ENCODE results near the gene KIAA1755. TPM values are rescaled to one million over a fixed set of nuclear protein-coding genes. Genes with fewer than 3 reads are reported as not detected.

The KIAA1755 gene
- total and polyA plus RNA-seq, 8 donors: 1.2 to 9.4 (median 3.1) TPM; not detected in 1

DNA sequence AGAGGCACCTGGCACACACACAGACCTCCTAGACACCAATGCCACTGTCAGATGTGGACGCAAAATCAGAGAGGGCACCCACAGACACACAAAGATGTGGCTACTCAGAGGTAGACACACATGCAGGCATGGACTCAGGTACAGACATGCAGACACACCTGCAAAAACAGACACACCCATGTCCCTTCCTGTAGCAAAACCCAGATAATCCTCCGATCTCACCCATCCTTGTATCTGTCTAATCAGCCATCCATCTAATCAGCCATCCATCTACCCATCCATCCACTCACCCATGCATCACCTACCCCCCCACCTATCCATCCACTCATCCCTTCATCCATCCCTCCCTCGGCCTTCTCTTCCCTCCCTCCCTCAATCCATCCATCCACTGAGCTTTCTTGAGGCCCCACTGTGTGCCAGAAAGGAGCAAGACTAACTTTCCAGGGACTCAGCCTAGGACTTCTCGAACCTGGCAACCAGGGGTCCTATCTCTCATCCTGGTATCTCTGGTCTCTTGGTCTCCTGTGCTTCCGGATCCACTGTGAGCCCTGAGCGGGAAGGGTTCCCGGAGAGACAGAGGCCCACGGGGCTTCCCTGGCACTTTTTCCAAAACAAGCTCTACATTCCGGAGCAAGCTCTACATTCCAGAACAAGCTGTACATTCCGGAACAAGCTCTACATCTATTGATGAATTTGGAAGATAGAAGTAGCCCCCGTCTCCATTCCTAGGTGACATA, 94.4 kb downstream of the KIAA1755 start:
- peak in 1 of 2 donors; percentile 67 for DNase-seq
- TF ChIP-seq, protein P1, sequence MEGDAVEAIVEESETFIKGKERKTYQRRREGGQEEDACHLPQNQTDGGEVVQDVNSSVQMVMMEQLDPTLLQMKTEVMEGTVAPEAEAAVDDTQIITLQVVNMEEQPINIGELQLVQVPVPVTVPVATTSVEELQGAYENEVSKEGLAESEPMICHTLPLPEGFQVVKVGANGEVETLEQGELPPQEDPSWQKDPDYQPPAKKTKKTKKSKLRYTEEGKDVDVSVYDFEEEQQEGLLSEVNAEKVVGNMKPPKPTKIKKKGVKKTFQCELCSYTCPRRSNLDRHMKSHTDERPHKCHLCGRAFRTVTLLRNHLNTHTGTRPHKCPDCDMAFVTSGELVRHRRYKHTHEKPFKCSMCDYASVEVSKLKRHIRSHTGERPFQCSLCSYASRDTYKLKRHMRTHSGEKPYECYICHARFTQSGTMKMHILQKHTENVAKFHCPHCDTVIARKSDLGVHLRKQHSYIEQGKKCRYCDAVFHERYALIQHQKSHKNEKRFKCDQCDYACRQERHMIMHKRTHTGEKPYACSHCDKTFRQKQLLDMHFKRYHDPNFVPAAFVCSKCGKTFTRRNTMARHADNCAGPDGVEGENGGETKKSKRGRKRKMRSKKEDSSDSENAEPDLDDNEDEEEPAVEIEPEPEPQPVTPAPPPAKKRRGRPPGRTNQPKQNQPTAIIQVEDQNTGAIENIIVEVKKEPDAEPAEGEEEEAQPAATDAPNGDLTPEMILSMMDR (IDR thresholded peaks at IDR 0.05): no peak
- TF ChIP-seq EP300 (IDR thresholded peaks at IDR 0.05): no peak
- no peak for TF ChIP-seq POLR2A (IDR thresholded peaks at IDR 0.05)
- no peak for TF ChIP-seq POLR2AphosphoS5 (IDR thresholded peaks at IDR 0.05)
- H3K4me3 ChIP-seq: no peak overlapping the region
- 65 to 83% (median 79%) methylated on average over 11 of the region's 11 CpGs for WGBS, 5 donors
- H3K27me3 ChIP-seq: no peaks in the 10 kb centered on the region
- peaks cover 0 to 4% (median under 1%) of the 10 kb centered on the region in 4 donors for H3K36me3 ChIP-seq
- peaks cover 29 to 87% (median 50%) of the 10 kb centered on the region in 4 donors for H3K4me1 ChIP-seq
- intact Hi-C loops (cut with DNase I; ENCODE audit: low total_unique reads): loop anchor here (5.0 kb wide), 1 partner anchor 94 kb away; no protein-coding TSS in a partner anchor
- no peaks in the 10 kb centered on the region for H3K9me3 ChIP-seq
- H3K27ac ChIP-seq: peak overlapping the region in 4 of 5 donors; percentile 59 to 85 (median 74)

DNA sequence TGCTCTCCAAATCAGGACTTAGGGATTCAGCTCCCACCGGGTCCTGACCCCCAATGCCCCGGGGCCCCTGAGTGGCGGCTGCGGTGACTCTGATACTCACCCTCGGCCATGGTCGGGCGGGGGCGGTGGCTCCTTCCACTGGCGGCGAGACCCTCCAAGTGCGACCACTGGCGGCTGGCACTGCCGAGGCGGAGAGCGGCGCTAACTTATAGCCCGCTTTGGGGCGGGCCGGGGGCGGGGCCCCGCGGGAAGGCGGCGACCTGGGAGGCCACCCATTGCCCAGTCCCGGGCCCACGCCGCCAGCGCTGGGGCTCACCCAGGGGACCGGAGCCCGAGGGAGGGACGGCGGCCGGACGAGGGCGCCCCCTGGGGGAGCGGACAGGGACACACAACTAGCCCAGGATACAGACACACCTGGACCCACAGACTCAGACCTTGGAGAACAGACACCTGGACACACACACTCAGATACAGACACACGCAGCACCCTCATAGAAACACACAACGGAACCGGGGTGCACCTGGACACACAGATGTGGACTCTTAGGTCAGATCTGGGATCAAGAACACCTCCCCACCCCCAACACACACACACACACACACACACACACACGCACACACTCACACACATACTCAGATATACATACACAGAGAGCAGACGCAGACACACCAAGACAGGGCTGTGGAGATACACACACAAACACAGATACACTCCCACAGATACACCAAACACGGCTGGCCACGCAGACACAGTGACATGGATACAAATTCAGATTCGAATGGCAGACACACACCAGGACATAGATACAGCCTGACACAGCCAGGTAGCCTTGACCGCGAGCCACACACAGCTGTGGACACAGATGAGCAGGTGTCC, 95.2 kb downstream of the KIAA1755 start, which contains the start of gene TGM2:
TSS of gene TGM2 (minus strand) at position 182 of the 877 bp plus-strand sequence. CDS start at position 110, 72 bp downstream.
- DNase-seq: peak; percentile 87 to 94
- WGBS, 5 donors: 10 to 13% (median 11%) methylated on average over 16 to 46 of the region's 46 CpGs
- Histone ChIP-seq H3K4me3 (peak within 1 kb of the TSS; percentile 46 to 56 (median 54)), H3K36me3 (peaks cover 0 to 12% (median 6%) of the 10 kb centered on the region in 4 donors), H3K27me3 (no peaks in the 10 kb centered on the region), H3K9me3 (no peaks in the 10 kb centered on the region), H3K4me1 (peaks cover 29 to 93% (median 54%) of the 10 kb centered on the region in 4 donors), H3K27ac (peak within 1 kb of the TSS; percentile 31 to 85 (median 73))
- TF ChIP-seq POLR2AphosphoS5 (IDR thresholded peaks at IDR 0.05): peak in 2 of 3 donors; percentile 8 to 75
- TF ChIP-seq POLR2A (IDR thresholded peaks at IDR 0.05): no peak
- TF ChIP-seq, protein P1 (IDR thresholded peaks at IDR 0.05): peak in 5 of 7 experiments; percentile 85 to 95 (median 89)
- no peak for TF ChIP-seq EP300 (IDR thresholded peaks at IDR 0.05)
- intact Hi-C loops (cut with DNase I; ENCODE audit: low total_unique reads): loop anchor here (5.0 kb wide), 1 partner anchor 93 kb away; no protein-coding TSS in a partner anchor

DNA sequence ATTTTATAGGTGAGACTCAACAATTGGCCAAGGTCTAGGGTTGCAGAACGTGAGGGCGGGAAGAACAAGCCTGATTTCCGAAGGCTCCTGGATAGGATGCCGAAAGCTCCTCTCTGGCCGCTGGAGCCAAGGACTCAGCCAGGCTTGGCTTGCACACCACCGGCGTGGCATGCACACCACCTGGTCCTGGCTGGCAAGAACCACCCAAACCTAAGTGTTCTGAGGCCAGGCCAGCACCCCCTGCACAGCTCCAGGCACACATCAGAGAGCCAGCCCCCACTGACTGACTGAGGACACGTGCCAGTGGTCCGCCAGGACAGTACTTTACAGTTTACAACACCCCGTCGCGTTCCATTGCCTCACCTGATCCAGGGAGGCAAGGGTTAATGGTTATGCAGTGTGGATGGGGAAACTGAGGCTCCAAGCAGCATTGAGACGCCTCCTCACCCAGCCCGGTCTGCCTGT, 95.9 kb downstream of the KIAA1755 start:
- WGBS, 5 donors: 60 to 74% (median 69%) methylated on average over 9 to 14 of the region's 14 CpGs
- intact Hi-C loops (cut with DNase I; ENCODE audit: low total_unique reads): loop anchor here (5.0 kb wide), 1 partner anchor 92 kb away; no protein-coding TSS in a partner anchor

DNA sequence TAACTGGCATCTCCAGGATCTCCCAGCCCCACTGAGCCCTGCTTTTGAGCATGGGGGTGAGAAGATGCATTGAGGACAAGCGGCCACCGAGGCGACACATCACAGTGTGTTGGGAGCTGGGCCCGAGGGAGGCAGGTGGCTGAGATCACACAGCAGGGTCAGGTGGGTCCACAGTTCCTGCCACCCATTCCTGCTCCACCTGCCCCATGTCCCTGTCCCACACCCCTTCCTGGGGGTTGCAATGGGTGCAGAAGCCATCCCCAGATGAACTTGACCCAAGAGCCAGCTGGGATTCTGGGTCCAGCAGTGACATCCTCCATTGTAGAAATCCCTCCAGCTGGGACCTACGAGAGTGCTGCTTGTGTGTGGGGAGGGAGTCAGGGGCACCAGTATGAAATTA, 96.5 kb downstream of the KIAA1755 start:
- Histone ChIP-seq H3K9me3 (no peaks in the 10 kb centered on the region), H3K36me3 (peaks cover 0 to 21% (median 9%) of the 10 kb centered on the region in 4 donors), H3K27me3 (no peaks in the 10 kb centered on the region), H3K27ac (peak overlapping the region in 4 of 5 donors; percentile 59 to 85 (median 74)), H3K4me3 (peak overlapping the region; percentile 46 to 56 (median 54)), H3K4me1 (peaks cover 30 to 95% (median 60%) of the 10 kb centered on the region in 4 donors)
- intact Hi-C loops (cut with DNase I; ENCODE audit: low total_unique reads): no loop called here
- DNase-seq: no peak
- TF ChIP-seq, protein P1 (IDR thresholded peaks at IDR 0.05): no peak
- no peak for TF ChIP-seq POLR2A (IDR thresholded peaks at IDR 0.05)
- TF ChIP-seq POLR2AphosphoS5 (IDR thresholded peaks at IDR 0.05): no peak
- TF ChIP-seq EP300 (IDR thresholded peaks at IDR 0.05): no peak
- WGBS, 5 donors: 79 to 92% (median 90%) methylated on average over 5 of the region's 5 CpGs

More for the DNA sequence above, 95.9 kb downstream of the KIAA1755 start:
- Histone ChIP-seq H3K27me3 (no peaks in the 10 kb centered on the region), H3K4me3 (peak overlapping the region; percentile 46 to 56 (median 54)), H3K4me1 (peaks cover 29 to 95% (median 58%) of the 10 kb centered on the region in 4 donors), H3K36me3 (peaks cover 0 to 19% (median 9%) of the 10 kb centered on the region in 4 donors), H3K27ac (peak overlapping the region in 4 of 5 donors; percentile 59 to 85 (median 74)), H3K9me3 (no peaks in the 10 kb centered on the region)
- TF ChIP-seq POLR2AphosphoS5 (IDR thresholded peaks at IDR 0.05) (no peak), POLR2A (IDR thresholded peaks at IDR 0.05) (no peak)
- no peak for DNase-seq
